GM21360 (cell line): ENCODE results near the gene SLITRK2.

ENCODE experiments used
- ATAC-seq: cut with Tn5 transposase; IDR thresholded peaks from one replicate; pipeline ENCODE4 v1.9.1; 2021; ENCODE audit warnings: mild to moderate bottlenecking, moderate library complexity; ENCODE audit not compliant: unreplicated experiment

SLITRK2 gene

GRCh38 chrX:145817331-145818185 is at the start of gene SLITRK2:
Gene SLITRK2 (plus strand): TSS chrX:145817829. CDS start chrX:145822426, 4,597 bp downstream.
- no peak for ATAC-seq

GRCh38 chrX:145773006-145773405 is 44.6 kb upstream of the SLITRK2 start:
- ATAC-seq, result no peak

GRCh38 chrX:145792281-145792680 is 25.3 kb upstream of the SLITRK2 start:
- ATAC-seq, result no peak

GRCh38 chrX:145803508-145803907 is 14.1 kb upstream of the SLITRK2 start:
- ATAC-seq, result no peak

- ATAC-seq, result no peak
Observed at GRCh38 chrX:145813081-145813480, 4.5 kb upstream of the SLITRK2 start.

- no peak for ATAC-seq
Observed at GRCh38 chrX:145816601-145817315, 871 bp upstream of the SLITRK2 start.

- ATAC-seq, result no peak
Observed at GRCh38 chrX:145818186-145819113, 821 bp downstream of the SLITRK2 start.

GRCh38 chrX:145820825-145821224 is 3.2 kb downstream of the SLITRK2 start:
- ATAC-seq, result no peak

- ATAC-seq, result no peak
Observed at GRCh38 chrX:145821291-145821897, 3.8 kb downstream of the SLITRK2 start.

GRCh38 chrX:145821898-145822571 is 4.4 kb downstream of the SLITRK2 start:
- no peak for ATAC-seq

- no peak for ATAC-seq
Observed at GRCh38 chrX:145823132-145823531, 5.5 kb downstream of the SLITRK2 start.

- ATAC-seq, result no peak
Observed at GRCh38 chrX:145825896-145826295, 8.3 kb downstream of the SLITRK2 start.

- ATAC-seq, result no peak
Observed at GRCh38 chrX:145826466-145826865, 8.8 kb downstream of the SLITRK2 start.

GRCh38 chrX:145832796-145833195 is 15.2 kb downstream of the SLITRK2 start:
- ATAC-seq, result no peak

GRCh38 chrX:145840531-145840930 is 22.9 kb downstream of the SLITRK2 start:
- ATAC-seq, result no peak

GRCh38 chrX:145843146-145843904 is 25.7 kb downstream of the SLITRK2 start:
- ATAC-seq, result no peak

- ATAC-seq, result no peak
Observed at GRCh38 chrX:145844886-145845285, 27.3 kb downstream of the SLITRK2 start.

- no peak for ATAC-seq
Observed at GRCh38 chrX:145848448-145848847, 30.8 kb downstream of the SLITRK2 start.

GRCh38 chrX:145848857-145849256 is 31.2 kb downstream of the SLITRK2 start:
- no peak for ATAC-seq
